HepG2 (cell line): ENCODE data around the gene CADM4. TPM values are rescaled to one million over a fixed set of nuclear protein-coding genes. Genes with fewer than 3 reads are reported as not detected.

Source experiments
- ATAC-seq: fragments of 200-7000 bp; cut with Tn5 transposase; 3 replicates; pipeline ENCODE4 v1.9.1; 2020; ENCODE audit warnings: mild to moderate bottlenecking, moderate library complexity
- BruUV-seq: library from RNA; stranded (reverse); fragments of 400-500 nt; replicated peaks from 2 replicates; lab custom pipeline; 2021; lab: Mats Ljungman, UMichigan
- CTCF ChIA-PET: fragments of 300-600 bp; formaldehyde crosslinking; extraction: SDS; loops from one replicate; lab custom pipeline; 2021; ENCODE audit warnings: low total read pairs, inconsistent platforms, low intra/inter-chr PET ratio; lab: Yijun Ruan, JAX
- POLR2A ChIA-PET: fragments of 350-600 bp; sonication (Branson Sonifier 250); formaldehyde crosslinking; loops from one replicate; lab custom pipeline; 2020; ENCODE audit warnings: antibody characterized with exemption, inconsistent platforms; lab: Yijun Ruan, JAX
- DNase-seq: peaks from one replicate; pipeline ENCODE4 v3.0.0-alpha.2; 2015; ENCODE audit warnings: low spot score
- FAIRE-seq: peaks from 3 replicates; lab custom pipeline; 2011; peaks lifted over from hg19 to GRCh38; lab: Jason Lieb, UNC
- H2AFZ ChIP-seq: one replicate; pipeline ENCODE4 v1.6.1; 2011; ENCODE audit warnings: low read length, inconsistent platforms
- H3K27ac ChIP-seq: fragments of 300-600 bp; 3 replicates; pipeline ENCODE4 v1.8.0; 2011; ENCODE audit warnings: mixed run types, mild to moderate bottlenecking, mixed read lengths, low read length, inconsistent platforms; ENCODE audit not compliant: insufficient read depth; ENCODE audit errors: extremely low read length
- H3K27me3 ChIP-seq, 2 experiments: fragments of 200-600 bp in 1 of 2; 2 replicates in 1 of 2; 3 replicates in 1 of 2; pipeline versions ENCODE4 v1.6.0 to v1.8.0; 2011; ENCODE audit warnings: low read length in 2 of 2, mild to moderate bottlenecking in 2 of 2, moderate library complexity in 2 of 2, inconsistent platforms in 1 of 2; ENCODE audit not compliant: insufficient read depth in 2 of 2, control insufficient read depth in 1 of 2
- H3K36me3 ChIP-seq, 2 experiments: fragments of 200-600 bp in 1 of 2; replicated peaks in 1 of 2; 2 replicates in 1 of 2; 3 replicates in 1 of 2; pipeline versions ENCODE4 v1.5.1 to v1.8.0; 2011; ENCODE audit warnings: low read length in 2 of 2, inconsistent platforms in 1 of 2; ENCODE audit not compliant: insufficient read depth in 2 of 2, control insufficient read depth in 1 of 2
- H3K4me1 ChIP-seq: 2 replicates; pipeline ENCODE4 v1.5.1; 2012; ENCODE audit warnings: low read length, inconsistent platforms; ENCODE audit not compliant: insufficient read depth
- H3K4me2 ChIP-seq: 2 replicates; pipeline ENCODE4 v1.6.0; 2011; ENCODE audit warnings: low read depth, low read length, inconsistent platforms
- H3K4me3 ChIP-seq, 3 experiments: fragments of 200-600 bp in 1 of 3; sonication (generic), shearing (Covaris generic) in 1 of 3; replicated peaks in 1 of 3; 2 replicates each; pipeline ENCODE4 v1.5.1; 2011 to 2016; ENCODE audit warnings: low read length in 3 of 3, inconsistent platforms in 2 of 3, low read depth in 2 of 3, mild to moderate bottlenecking in 2 of 3, control low read depth in 1 of 3, mixed read lengths in 1 of 3; ENCODE audit not compliant: insufficient read depth in 1 of 3
- H3K79me2 ChIP-seq: one replicate; pipeline ENCODE4 v1.6.1; 2011; ENCODE audit warnings: low read length, inconsistent platforms; ENCODE audit not compliant: insufficient read depth
- H3K9ac ChIP-seq: 2 replicates; pipeline ENCODE4 v1.6.0; 2011; ENCODE audit warnings: mild to moderate bottlenecking, low read depth, low read length, inconsistent platforms; ENCODE audit not compliant: insufficient read depth
- H3K9me3 ChIP-seq: 2 replicates; pipeline ENCODE4 v1.5.1; 2012; ENCODE audit warnings: mild to moderate bottlenecking, low read length
- H4K20me1 ChIP-seq: 2 replicates; pipeline ENCODE4 v1.6.0; 2011; ENCODE audit warnings: inconsistent platforms, mild to moderate bottlenecking, low read length, moderate library complexity; ENCODE audit not compliant: insufficient read depth
- SNRNP70 ChIP-seq: fragments of 200-400 bp; formaldehyde crosslinking; IDR thresholded peaks from 2 replicates; pipeline ENCODE4 v1.6.1; 2017; ENCODE audit warnings: mild to moderate bottlenecking, low read depth, low read length, moderate library complexity
- YEATS4 ChIP-seq: sonication (generic); formaldehyde crosslinking; IDR thresholded peaks from 2 replicates; pipeline ENCODE4 v1.4.0; 2020; ENCODE audit warnings: missing genetic modification reagents, borderline replicate concordance
- ZFP36L2 ChIP-seq: sonication (generic); formaldehyde crosslinking; IDR thresholded peaks from 2 replicates; pipeline ENCODE4 v1.4.0; 2020; ENCODE audit warnings: missing genetic modification reagents
- ZNF124 ChIP-seq: sonication (generic); formaldehyde crosslinking; IDR thresholded peaks from 2 replicates; pipeline ENCODE4 v1.4.0; 2020; ENCODE audit warnings: missing genetic modification reagents
- ZNF281 ChIP-seq: sonication (generic); formaldehyde crosslinking; IDR thresholded peaks from 2 replicates; pipeline ENCODE4 v1.4.0; 2020; ENCODE audit warnings: missing genetic modification reagents, borderline replicate concordance
- ZNF607 ChIP-seq: sonication (generic); formaldehyde crosslinking; IDR thresholded peaks from 2 replicates; pipeline ENCODE4 v1.5.1; 2020; ENCODE audit warnings: missing genetic modification reagents, mild to moderate bottlenecking, borderline replicate concordance
- WGBS: methylation state at CpG from one replicate; pipeline ENCODE4 v1.1.6; 2017; ENCODE audit warnings: low lambda C conversion rate; 5-methylcytosine and 5-hydroxymethylcytosine counted together
- in situ Hi-C: cut with HindIII; loops from 2 replicates; pipeline ENCODE4 v1.10.0; 2017; ENCODE audit warnings: low pct_unique_long_range_greater_than_20kb; ENCODE audit not compliant: extremely low pct_ligation_motif_present
- intact Hi-C: fragments of 100-400 bp; cut with micrococcal nuclease; formaldehyde crosslinking; loops from one replicate; pipeline ENCODE4 v1.10.0; 2022; ENCODE audit not compliant: unreplicated experiment
- polyA plus RNA-seq, 8 experiments: library from polyadenylated mRNA; depleted of rRNA in 3 of 8; stranded (reverse) in 7 of 8; unstranded in 1 of 8; fragments of >200 nt; fragmentation: Illumina TruSeq in 4 of 8; extraction: Trizol in 4 of 8; gene quantifications; 2 replicates each; pipeline versions ENCODE4 v1.2.1 to v1.2.3, GENCODE V29; 2011 to 2016; ENCODE audit warnings: low read depth in 4 of 8, missing spikeins in 1 of 8, mixed read lengths in 1 of 8; ENCODE audit not compliant: insufficient read depth in 1 of 8
- total RNA-seq, 5 experiments: library from RNA; depleted of rRNA; stranded (reverse); fragments of >200 nt; fragmentation: Illumina TruSeq; extraction: Trizol; gene quantifications; 2 replicates each; pipeline ENCODE4 v1.2.3, GENCODE V29; 2016; ENCODE audit warnings: low read depth in 1 of 5

The CADM4 gene
- total and polyA plus RNA-seq, 2 of the 13 experiments (the other 11 are each of a cell fraction or from before 2014, with no cell fraction given), result 8.5 to 16.0 TPM

- intact Hi-C loops, result no loop called here
These were observed 27.9 kb downstream of the CADM4 start, which contains the start of gene SRRM5 for GRCh38 chr19:43611788-43612187. Gene SRRM5, plus strand, starts transcription at chr19:43612088. Its CDS starts 34 bp downstream, at chr19:43612122.

More at GRCh38 chr19:43611788-43612187, 27.9 kb downstream of the CADM4 start, which contains the start of gene SRRM5:
- FAIRE-seq, result no peak
- DNase-seq, result no peak
- TF ChIP-seq ZFP36L2 (CRISPR knock-in tag) (no peak), ZNF124 (CRISPR knock-in tag) (no peak), SNRNP70 (no peak), ZNF281 (CRISPR knock-in tag) (no peak), YEATS4 (no peak), ZNF607 (no peak)
- Histone ChIP-seq H3K36me3 (peaks cover 18 to 32% of the 10 kb centered on the region in 2 experiments), H3K27me3 (no peaks in the 10 kb centered on the region), H3K9ac (no peak within 1 kb of the TSS), H3K4me3 (no peak within 1 kb of the TSS), H3K79me2 (peaks cover 3% of the 10 kb centered on the region), H3K9me3 (no peaks in the 10 kb centered on the region), H2AFZ (no peak within 1 kb of the TSS), H3K4me2 (no peak within 1 kb of the TSS), H3K4me1 (no peaks in the 10 kb centered on the region), H3K27ac (no peak within 1 kb of the TSS), H4K20me1 (no peaks in the 10 kb centered on the region)
- no TSS peak for BruUV-seq
- CTCF ChIA-PET, result no interaction called here
- in situ Hi-C loops, result no loop called here
- POLR2A ChIA-PET, result no interaction called here
- 95% methylated on average over 3 of the region's 3 CpGs for WGBS
- no peak for ATAC-seq
